DND-41 (cell line): ENCODE data around the gene B3GALT4.

Source experiments
- ATAC-seq: fragments of 200-7000 bp; cut with Tn5 transposase; 3 replicates; pipeline ENCODE4 v1.9.1; 2021; ENCODE audit warnings: low read depth; ENCODE audit not compliant: insufficient read depth
- DNase-seq: peaks from one replicate; pipeline ENCODE4 v3.0.0-alpha.2; 2020
- H2AFZ ChIP-seq: 2 replicates; pipeline ENCODE4 v1.6.0; 2012; ENCODE audit warnings: low read depth, low read length
- H3K27ac ChIP-seq: 2 replicates; pipeline ENCODE4 v1.5.1; 2012; ENCODE audit warnings: low read length, inconsistent platforms
- H3K27me3 ChIP-seq: fragments of 200-600 bp; sonication (generic); 2 replicates; pipeline ENCODE4 v1.6.0; 2012; ENCODE audit warnings: low read length, mild to moderate bottlenecking, inconsistent platforms; ENCODE audit not compliant: insufficient read depth, poor library complexity
- H3K36me3 ChIP-seq: 2 replicates; pipeline ENCODE4 v1.5.1; 2012; ENCODE audit warnings: low read length, inconsistent platforms; ENCODE audit not compliant: insufficient read depth
- H3K4me1 ChIP-seq: 2 replicates; pipeline ENCODE4 v1.5.1; 2012; ENCODE audit warnings: mild to moderate bottlenecking, low read length; ENCODE audit not compliant: insufficient read depth
- H3K4me2 ChIP-seq: 2 replicates; pipeline ENCODE4 v1.6.0; 2012; ENCODE audit warnings: mild to moderate bottlenecking, moderate library complexity, low read length, inconsistent platforms; ENCODE audit not compliant: insufficient read depth
- H3K4me3 ChIP-seq, 2 experiments: fragments of 200-600 bp in 1 of 2; shearing (Covaris generic) in 1 of 2; 2 replicates each; pipeline ENCODE4 v1.5.1; 2012 to 2016; ENCODE audit warnings: inconsistent platforms in 2 of 2, low read length in 2 of 2, mild to moderate bottlenecking in 2 of 2, low read depth in 1 of 2, moderate library complexity in 1 of 2
- H3K79me2 ChIP-seq: 2 replicates; pipeline ENCODE4 v1.6.0; 2012; ENCODE audit warnings: low read length, inconsistent platforms; ENCODE audit not compliant: insufficient read depth
- H3K9ac ChIP-seq: 2 replicates; pipeline ENCODE4 v1.6.0; 2012; ENCODE audit warnings: low read depth, mild to moderate bottlenecking, inconsistent platforms, low read length, moderate library complexity
- H3K9me3 ChIP-seq: 2 replicates; pipeline ENCODE4 v1.5.1; 2012; ENCODE audit warnings: low read length, moderate library complexity, mild to moderate bottlenecking, inconsistent platforms; ENCODE audit not compliant: insufficient read depth, severe bottlenecking
- H4K20me1 ChIP-seq: 2 replicates; pipeline ENCODE4 v1.6.0; 2012; ENCODE audit warnings: low read length; ENCODE audit not compliant: insufficient read depth
- CTCF ChIP-seq: IDR thresholded peaks from 2 replicates; pipeline ENCODE4 v1.5.1; 2012; ENCODE audit warnings: borderline replicate concordance, low read length, moderate library complexity, mild to moderate bottlenecking; ENCODE audit not compliant: poor library complexity, severe bottlenecking; ENCODE audit errors: extremely low read depth
- EZH2 ChIP-seq: IDR thresholded peaks from 3 replicates; pipeline ENCODE4 v1.6.1; 2012; ENCODE audit warnings: borderline replicate concordance, low read depth, mild to moderate bottlenecking, moderate library complexity, low read length, inconsistent platforms; ENCODE audit not compliant: severe bottlenecking

The B3GALT4 gene

DNA sequence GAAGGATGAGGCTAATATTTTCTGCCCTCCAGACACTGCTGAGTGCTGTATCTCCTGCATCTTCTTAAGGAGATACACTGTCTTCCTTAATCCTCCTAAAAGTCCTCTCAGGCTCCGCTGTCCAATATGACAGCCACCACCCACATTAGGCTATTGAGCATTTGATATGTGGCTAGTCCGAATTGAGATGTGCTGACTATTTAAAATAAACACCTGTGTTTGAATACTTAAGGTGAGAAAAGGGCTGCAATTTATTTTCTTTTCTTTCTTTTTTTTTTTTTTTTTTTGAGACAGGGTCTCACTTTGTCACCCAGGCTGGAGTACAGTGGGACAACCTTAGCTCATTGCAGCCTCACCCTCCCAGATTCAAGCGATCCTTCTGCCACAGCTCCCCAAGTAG lies 25.0 kb downstream of the B3GALT4 start:
- Histone ChIP-seq H3K9ac (no peak overlapping the region), H3K9me3 (no peaks in the 10 kb centered on the region), H4K20me1 (peaks cover 20% of the 10 kb centered on the region), H3K27me3 (no peaks in the 10 kb centered on the region), H2AFZ (no peak overlapping the region), H3K36me3 (peaks cover 43% of the 10 kb centered on the region), H3K27ac (no peak overlapping the region), H3K4me2 (no peak overlapping the region), H3K79me2 (peaks cover 57% of the 10 kb centered on the region), H3K4me1 (peaks cover 39% of the 10 kb centered on the region), H3K4me3 (no peak overlapping the region)
- TF ChIP-seq CTCF (no peak), EZH2 (no peak)
- DNase-seq (no peak), ATAC-seq (no peak)

GRCh38 chr6:33304216-33304615 lies 27.3 kb downstream of the B3GALT4 start:
- no peaks in the 10 kb centered on the region for H3K27me3 ChIP-seq
- H3K36me3 ChIP-seq: peaks cover 55% of the 10 kb centered on the region
- no peak for TF ChIP-seq EZH2
- TF ChIP-seq CTCF: no peak
- H3K4me3 ChIP-seq: no peak overlapping the region
- ATAC-seq (no peak), DNase-seq (no peak)
- no peak overlapping the region for H3K27ac ChIP-seq
- H3K9me3 ChIP-seq: no peaks in the 10 kb centered on the region
- H3K4me2 ChIP-seq: no peak overlapping the region
- H3K9ac ChIP-seq: no peak overlapping the region
- peaks cover 25% of the 10 kb centered on the region for H3K4me1 ChIP-seq
- H4K20me1 ChIP-seq: peaks cover 24% of the 10 kb centered on the region
- H3K79me2 ChIP-seq: peaks cover 61% of the 10 kb centered on the region
- H2AFZ ChIP-seq: no peak overlapping the region

DNA sequence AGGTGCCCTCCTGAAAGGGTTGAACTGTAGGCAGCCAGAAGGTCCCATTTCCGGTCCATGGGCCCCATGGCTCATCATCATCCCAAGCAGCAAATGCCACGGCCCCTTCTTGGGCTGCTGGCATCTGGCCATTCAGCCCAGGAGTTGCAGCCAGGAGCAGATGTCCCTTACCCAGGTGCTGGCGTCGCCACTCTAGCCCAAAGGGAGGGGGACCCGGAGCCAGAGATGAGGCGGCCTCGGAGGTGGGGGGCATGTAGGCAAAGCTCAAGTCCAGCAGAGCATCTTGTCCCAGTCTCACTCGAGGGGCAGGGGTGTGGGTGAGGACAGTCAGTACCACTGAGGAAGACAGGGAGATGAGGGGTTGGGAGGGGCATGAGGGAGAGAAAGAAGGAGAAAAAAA lies 28.1 kb downstream of the B3GALT4 start:
- DNase-seq: no peak
- peaks cover 55% of the 10 kb centered on the region for H3K36me3 ChIP-seq
- no peak overlapping the region for H3K4me2 ChIP-seq
- TF ChIP-seq EZH2: no peak
- H3K4me1 ChIP-seq: peaks cover 19% of the 10 kb centered on the region
- H3K4me3 ChIP-seq: no peak overlapping the region
- H4K20me1 ChIP-seq: peaks cover 17% of the 10 kb centered on the region
- H3K9ac ChIP-seq: no peak overlapping the region
- H3K27me3 ChIP-seq: no peaks in the 10 kb centered on the region
- H3K79me2 ChIP-seq: peaks cover 58% of the 10 kb centered on the region
- ATAC-seq: no peak
- H3K27ac ChIP-seq: no peak overlapping the region
- no peaks in the 10 kb centered on the region for H3K9me3 ChIP-seq
- H2AFZ ChIP-seq: no peak overlapping the region

- H3K27me3 ChIP-seq: no peaks in the 10 kb centered on the region
- H3K4me1 ChIP-seq: peaks cover 6% of the 10 kb centered on the region; the same call in 1 of the 2 replicates
- H3K9me3 ChIP-seq: no peaks in the 10 kb centered on the region
- H3K79me2 ChIP-seq: peaks cover 60% of the 10 kb centered on the region
- peaks cover 17% of the 10 kb centered on the region for H4K20me1 ChIP-seq
- H3K4me3 ChIP-seq: no peak overlapping the region
- no peak for TF ChIP-seq CTCF
- DNase-seq: no peak
- peaks cover 63% of the 10 kb centered on the region for H3K36me3 ChIP-seq
- H2AFZ ChIP-seq: no peak overlapping the region
- H3K4me2 ChIP-seq: no peak overlapping the region
- H3K9ac ChIP-seq: no peak overlapping the region
- no peak for ATAC-seq
- no peak overlapping the region for H3K27ac ChIP-seq
These were observed 29.4 kb downstream of the B3GALT4 start for GRCh38 chr6:33306356-33306755.
